ENCODE results near the gene FNTB. TPM values are rescaled to one million over a fixed set of nuclear protein-coding genes. Genes with fewer than 3 reads are reported as not detected.

The FNTB gene
- polyA plus RNA-seq, 1 donor from 2014 or later = 4.8 TPM

DNA sequence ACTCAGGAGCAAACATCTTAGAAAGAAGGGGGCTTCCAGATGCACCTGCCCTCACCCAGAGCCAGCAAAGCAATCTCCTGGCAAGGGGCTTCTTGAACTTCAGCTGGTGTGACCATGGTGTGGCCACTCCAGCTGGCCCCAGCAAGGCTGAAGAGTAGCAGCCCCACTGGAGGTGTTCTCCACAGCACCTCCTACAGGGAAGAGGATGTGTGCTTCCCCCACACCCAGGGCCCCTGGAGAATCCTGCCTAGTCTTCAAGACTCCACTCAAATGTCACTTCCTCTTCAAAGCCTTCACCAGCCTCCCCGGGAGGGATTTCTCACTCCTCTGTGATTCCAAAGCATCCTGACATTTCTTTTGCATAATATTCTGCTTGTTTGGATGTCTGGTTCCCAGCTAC, 23.1 kb upstream of the FNTB start:
- H3K27me3 Mint-ChIP-seq = no peaks in the 10 kb centered on the region
- H3K27ac Mint-ChIP-seq = no peak overlapping the region
- no peaks in the 10 kb centered on the region for H3K36me3 Mint-ChIP-seq
- H3K4me1 Mint-ChIP-seq = peaks cover 0 to 2% (median 0%) of the 10 kb centered on the region in 3 donors
- H3K4me3 Mint-ChIP-seq = no peak overlapping the region
- H3K9me3 Mint-ChIP-seq = no peaks in the 10 kb centered on the region

DNA sequence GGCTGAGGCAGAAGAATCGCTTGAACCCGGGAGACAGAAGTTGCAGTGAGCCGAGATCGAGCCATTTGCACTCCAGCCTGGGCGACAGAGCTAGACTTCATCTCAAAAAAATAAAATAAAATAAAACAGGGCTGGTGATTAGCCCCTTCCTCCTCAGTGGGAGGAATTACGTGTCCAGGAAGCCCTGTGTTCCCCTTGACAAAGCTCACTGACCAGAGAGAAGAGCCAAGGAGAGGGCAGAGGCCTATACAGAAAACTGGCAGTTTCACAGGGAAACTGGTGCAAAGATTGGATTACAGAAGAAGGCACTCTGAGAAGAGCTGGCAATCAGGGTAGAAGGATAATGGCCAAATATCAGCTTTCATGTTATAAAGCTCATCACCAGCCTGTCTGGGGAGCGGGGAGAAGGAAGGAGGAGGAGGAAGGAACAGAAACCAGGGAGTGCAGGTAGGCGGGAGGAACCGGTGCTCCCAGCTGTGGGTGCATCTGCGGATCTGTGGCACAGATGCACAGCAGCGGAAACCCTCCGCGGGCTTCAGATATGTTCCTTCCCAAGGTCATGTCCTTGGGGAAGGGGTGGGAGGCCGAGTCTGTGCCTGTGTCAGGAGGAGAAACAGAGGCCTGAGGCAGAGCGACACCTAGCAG, 21.2 kb upstream of the FNTB start:
- Mint-ChIP-seq H3K36me3 (no peaks in the 10 kb centered on the region), H3K4me3 (no peak overlapping the region), H3K4me1 (peaks cover 0 to 2% (median 0%) of the 10 kb centered on the region in 3 donors), H3K27me3 (peaks cover 2% of the 10 kb centered on the region), H3K27ac (peak overlapping the region in 1 of 3 donors; percentile 80), H3K9me3 (no peaks in the 10 kb centered on the region)

GRCh38 chr14:64966976-64967375, 19.7 kb upstream of the FNTB start:
- no peaks in the 10 kb centered on the region for H3K9me3 Mint-ChIP-seq
- no peak overlapping the region for H3K4me3 Mint-ChIP-seq
- H3K36me3 Mint-ChIP-seq = no peaks in the 10 kb centered on the region
- peaks cover 9% of the 10 kb centered on the region for H3K27me3 Mint-ChIP-seq
- peaks cover 0 to 3% (median 2%) of the 10 kb centered on the region in 3 donors for H3K4me1 Mint-ChIP-seq
- no peak overlapping the region for H3K27ac Mint-ChIP-seq

- H3K36me3 Mint-ChIP-seq = no peaks in the 10 kb centered on the region
- H3K27ac Mint-ChIP-seq = no peak overlapping the region
- no peak overlapping the region for H3K4me3 Mint-ChIP-seq
- peaks cover 0 to 3% (median 2%) of the 10 kb centered on the region in 3 donors for H3K4me1 Mint-ChIP-seq
- H3K27me3 Mint-ChIP-seq = peaks cover 14% of the 10 kb centered on the region
- no peaks in the 10 kb centered on the region for H3K9me3 Mint-ChIP-seq
These were observed 18.5 kb upstream of the FNTB start for GRCh38 chr14:64968167-64968566.

DNA sequence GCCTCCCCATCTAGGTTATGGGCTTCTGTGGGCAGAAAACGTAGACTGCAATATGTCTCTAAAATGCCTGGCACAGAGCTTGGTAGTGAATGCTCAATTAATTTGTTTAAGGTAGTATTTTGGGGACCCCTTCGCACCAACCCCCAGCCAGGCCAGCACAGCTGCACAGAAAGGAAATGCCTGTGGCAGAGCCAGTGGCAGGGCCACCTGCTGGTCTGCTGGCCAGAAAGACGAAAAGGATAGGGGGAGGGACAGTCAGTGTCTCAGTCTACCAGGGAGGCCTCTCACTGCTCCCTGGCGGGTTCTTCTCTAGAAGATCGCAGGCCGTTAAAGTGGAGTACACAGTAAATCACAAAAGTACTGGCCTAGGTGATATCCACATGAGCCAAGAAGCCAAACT, 18.0 kb upstream of the FNTB start:
- no peak overlapping the region for H3K27ac Mint-ChIP-seq
- H3K4me3 Mint-ChIP-seq = no peak overlapping the region
- H3K27me3 Mint-ChIP-seq = peaks cover 14% of the 10 kb centered on the region
- peaks cover 0 to 3% (median 2%) of the 10 kb centered on the region in 3 donors for H3K4me1 Mint-ChIP-seq
- no peaks in the 10 kb centered on the region for H3K9me3 Mint-ChIP-seq
- no peaks in the 10 kb centered on the region for H3K36me3 Mint-ChIP-seq

GRCh38 chr14:64970041-64970440, 16.7 kb upstream of the FNTB start:
- H3K4me1 Mint-ChIP-seq = peaks cover 0 to 3% (median 2%) of the 10 kb centered on the region in 3 donors
- peak overlapping the region in 1 of 4 donors; percentile 12 for H3K4me3 Mint-ChIP-seq
- H3K27me3 Mint-ChIP-seq = peaks cover 14% of the 10 kb centered on the region
- H3K9me3 Mint-ChIP-seq = no peaks in the 10 kb centered on the region
- H3K36me3 Mint-ChIP-seq = no peaks in the 10 kb centered on the region
- H3K27ac Mint-ChIP-seq = no peak overlapping the region

DNA sequence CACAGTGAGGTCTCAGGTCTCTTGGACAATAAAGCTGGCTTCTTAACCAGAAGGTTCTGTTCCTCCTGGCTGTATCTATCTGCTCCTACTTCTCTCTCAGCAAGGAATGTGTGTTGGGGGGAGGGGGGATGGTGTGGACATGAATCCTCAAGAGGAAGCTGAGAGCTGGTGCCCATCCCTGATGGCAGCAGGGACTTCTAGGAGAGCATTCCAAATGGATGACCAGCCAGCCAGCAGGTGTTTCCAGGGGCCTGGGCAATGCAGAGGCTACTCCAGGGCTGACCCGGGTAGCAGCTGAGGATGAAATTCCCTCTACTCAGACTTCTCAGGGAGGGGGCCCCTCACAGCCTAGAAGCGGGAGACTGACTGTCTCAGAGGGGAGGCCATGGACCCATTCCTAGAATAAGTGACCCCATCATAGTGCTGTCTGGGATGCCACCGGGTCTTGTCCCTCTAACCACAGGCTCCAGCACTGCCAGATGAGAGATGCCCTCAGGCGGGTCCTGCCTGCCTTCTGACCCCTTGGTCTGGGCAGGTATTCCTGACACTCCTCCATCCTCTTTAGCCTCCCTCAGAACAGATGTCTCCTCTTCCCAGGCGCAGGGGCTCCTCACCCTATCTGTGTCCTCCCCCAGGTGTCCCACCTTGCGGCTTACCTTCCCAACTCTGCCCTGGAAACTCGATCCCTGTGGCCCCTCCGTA, 15.8 kb upstream of the FNTB start:
- Mint-ChIP-seq H3K9me3 (no peaks in the 10 kb centered on the region), H3K27ac (no peak overlapping the region), H3K27me3 (peaks cover 14% of the 10 kb centered on the region), H3K36me3 (peaks cover under 1% of the 10 kb centered on the region), H3K4me1 (peaks cover 0 to 3% (median 2%) of the 10 kb centered on the region in 3 donors), H3K4me3 (peak overlapping the region; percentile 77 to 85 (median 80))

DNA sequence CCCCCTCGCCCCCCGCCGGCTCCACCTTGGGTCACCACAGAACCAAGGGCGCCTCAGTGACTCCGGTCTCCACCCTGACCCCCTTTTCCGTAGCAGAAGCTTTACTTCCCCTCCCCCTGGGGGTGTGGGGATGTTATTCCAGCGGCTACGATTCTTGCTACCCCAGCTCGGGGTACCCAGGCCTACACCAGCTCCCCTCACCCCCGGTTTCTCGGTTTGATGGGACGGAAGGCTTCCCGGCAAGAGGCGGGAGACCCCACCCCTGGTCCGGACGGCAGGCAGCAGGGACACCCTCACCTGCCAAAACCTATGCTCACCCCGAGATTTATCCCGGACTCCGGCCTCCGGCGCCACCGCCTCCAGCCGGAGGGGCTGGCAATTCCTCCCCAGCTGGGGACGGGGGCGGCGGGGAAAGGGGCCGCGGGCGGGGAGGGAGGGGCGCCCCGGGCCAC, 15.2 kb upstream of the FNTB start:
- Mint-ChIP-seq H3K27me3 (peaks cover 14% of the 10 kb centered on the region), H3K4me3 (peak overlapping the region; percentile 77 to 85 (median 80)), H3K27ac (no peak overlapping the region), H3K36me3 (peaks cover 2% of the 10 kb centered on the region), H3K4me1 (peaks cover 0 to 3% (median 2%) of the 10 kb centered on the region in 3 donors), H3K9me3 (no peaks in the 10 kb centered on the region)

DNA sequence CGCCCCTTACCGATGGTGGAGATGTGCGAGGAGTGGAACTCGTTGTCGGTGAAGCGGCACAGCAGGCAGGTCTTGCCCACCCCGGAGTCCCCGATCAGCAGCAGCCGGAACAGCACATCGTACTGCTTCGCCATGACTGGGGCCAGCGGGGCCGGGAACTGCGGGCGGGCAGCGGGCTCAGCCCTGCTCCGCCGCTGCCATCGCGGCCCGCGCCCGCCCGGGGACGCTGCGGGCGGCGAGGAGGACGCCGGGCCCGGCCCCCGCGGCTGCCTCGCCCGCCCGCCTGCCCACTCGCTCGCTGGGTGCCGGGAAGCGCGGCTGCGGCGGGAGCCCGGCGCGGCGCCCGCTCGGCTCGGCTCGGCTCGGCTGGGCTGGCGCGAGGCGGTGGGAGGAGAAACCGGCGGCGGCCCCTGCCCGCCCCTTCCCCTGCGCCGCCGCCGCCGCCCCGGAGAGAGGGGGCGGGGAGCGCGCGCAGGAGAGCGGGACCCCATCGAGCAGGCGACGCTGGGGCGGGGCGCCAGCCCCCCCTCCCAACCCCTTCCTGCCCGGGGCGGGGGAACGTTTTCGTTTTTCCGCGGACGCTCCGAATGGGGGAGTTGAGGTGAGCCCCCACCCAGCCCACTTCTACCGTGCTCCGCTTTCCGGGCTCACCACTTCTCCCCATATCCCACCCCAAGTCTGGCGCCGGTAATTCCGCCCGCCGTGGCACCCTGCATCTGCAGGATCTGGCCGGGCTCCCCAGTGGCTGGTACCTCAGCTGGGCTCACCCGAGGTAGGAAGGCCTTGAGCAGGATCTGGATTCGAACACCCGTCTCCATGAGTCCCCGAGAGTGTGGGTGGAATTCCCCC, 14.5 kb upstream of the FNTB start, which contains the start of gene RAB15:
Gene RAB15, minus strand, starts transcription at position 394 of the 849 bp plus-strand sequence. Its CDS starts 260 bp downstream, at position 134.
- H3K9me3 Mint-ChIP-seq = no peaks in the 10 kb centered on the region
- H3K4me3 Mint-ChIP-seq = peak within 1 kb of the TSS; percentile 78 to 93 (median 88)
- peaks cover 14% of the 10 kb centered on the region for H3K27me3 Mint-ChIP-seq
- no peak within 1 kb of the TSS for H3K27ac Mint-ChIP-seq
- H3K4me1 Mint-ChIP-seq = peaks cover 0 to 3% (median 2%) of the 10 kb centered on the region in 3 donors
- H3K36me3 Mint-ChIP-seq = peaks cover 2% of the 10 kb centered on the region

GRCh38 chr14:64973026-64973442, 13.7 kb upstream of the FNTB start:
- H3K4me3 Mint-ChIP-seq = peak overlapping the region; percentile 78 to 93 (median 88)
- peaks cover 14% of the 10 kb centered on the region for H3K27me3 Mint-ChIP-seq
- peaks cover 2% of the 10 kb centered on the region for H3K36me3 Mint-ChIP-seq
- H3K4me1 Mint-ChIP-seq = peaks cover 0 to 3% (median 2%) of the 10 kb centered on the region in 3 donors
- H3K27ac Mint-ChIP-seq = no peak overlapping the region
- H3K9me3 Mint-ChIP-seq = no peaks in the 10 kb centered on the region

GRCh38 chr14:64973826-64974225, 12.9 kb upstream of the FNTB start:
- peaks cover 2% of the 10 kb centered on the region for H3K36me3 Mint-ChIP-seq
- no peak overlapping the region for H3K27ac Mint-ChIP-seq
- no peaks in the 10 kb centered on the region for H3K9me3 Mint-ChIP-seq
- peaks cover 14% of the 10 kb centered on the region for H3K27me3 Mint-ChIP-seq
- peaks cover 0 to 3% (median 0%) of the 10 kb centered on the region in 3 donors for H3K4me1 Mint-ChIP-seq
- H3K4me3 Mint-ChIP-seq = no peak overlapping the region

DNA sequence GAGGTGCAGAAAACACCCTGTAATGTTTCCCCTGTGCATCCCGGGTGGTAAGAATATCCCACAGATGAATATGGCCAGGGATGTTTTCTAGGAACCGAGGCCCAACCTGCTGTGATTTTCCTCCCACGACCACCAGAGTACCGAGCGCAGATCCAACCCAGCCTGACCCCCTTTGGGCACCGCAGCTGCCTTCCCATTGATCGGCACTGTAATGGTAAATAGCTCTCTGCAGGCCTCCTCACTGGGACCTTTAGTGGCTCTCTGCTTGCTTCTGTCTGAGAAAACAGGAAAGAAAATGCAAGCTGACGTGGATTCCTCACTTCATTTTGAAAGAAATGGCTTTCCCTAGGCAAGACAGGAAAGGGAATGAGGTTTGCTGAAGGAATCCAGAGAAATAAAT, 12.1 kb upstream of the FNTB start:
- peaks cover 15% of the 10 kb centered on the region for H3K27me3 Mint-ChIP-seq
- H3K27ac Mint-ChIP-seq = peak overlapping the region in 1 of 3 donors; percentile 31
- peaks cover 0 to 3% (median 0%) of the 10 kb centered on the region in 3 donors for H3K4me1 Mint-ChIP-seq
- no peaks in the 10 kb centered on the region for H3K9me3 Mint-ChIP-seq
- H3K36me3 Mint-ChIP-seq = peaks cover 2% of the 10 kb centered on the region
- peak overlapping the region in 1 of 4 donors; percentile 38 for H3K4me3 Mint-ChIP-seq

DNA sequence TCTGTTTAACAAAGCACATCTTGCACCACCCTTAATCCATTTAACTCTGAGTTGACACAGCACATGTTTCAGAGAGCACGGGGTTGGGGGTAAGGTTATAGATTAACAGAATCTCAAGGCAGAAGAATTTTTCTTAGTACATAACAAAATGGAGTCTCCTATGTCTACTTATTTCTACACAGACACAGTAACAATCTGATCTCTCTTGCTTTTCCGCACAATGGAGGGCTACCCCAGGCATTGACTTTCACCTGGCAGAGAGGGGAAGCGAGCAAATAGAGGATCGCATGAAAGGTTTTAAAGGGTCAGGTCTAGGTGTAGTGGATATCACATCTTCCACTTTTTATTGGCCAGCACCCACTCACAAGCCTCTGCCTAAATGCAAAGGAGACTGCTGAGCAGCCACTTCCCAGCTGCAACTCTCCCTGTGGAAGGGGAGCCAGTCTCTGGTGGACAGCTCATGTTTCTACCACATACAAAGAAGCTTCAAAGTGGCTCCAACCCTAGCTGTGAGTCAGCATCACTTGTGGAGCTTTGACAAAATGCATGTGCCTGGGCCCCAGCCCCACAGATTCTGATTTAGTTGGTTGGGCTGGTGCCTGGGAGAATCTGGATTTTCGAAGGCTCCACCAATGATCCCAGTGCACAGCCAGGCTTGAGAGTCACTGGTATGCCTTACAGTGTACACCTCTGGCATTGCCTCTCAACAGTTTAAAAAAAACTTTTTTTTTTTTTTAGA, 7.2 kb upstream of the FNTB start:
- peaks cover 2% of the 10 kb centered on the region for H3K36me3 Mint-ChIP-seq
- H3K27me3 Mint-ChIP-seq = peaks cover 10% of the 10 kb centered on the region
- H3K4me1 Mint-ChIP-seq = peaks cover 4 to 7% (median 5%) of the 10 kb centered on the region in 3 donors
- H3K4me3 Mint-ChIP-seq = no peak overlapping the region
- H3K9me3 Mint-ChIP-seq = no peaks in the 10 kb centered on the region
- peak overlapping the region in 1 of 3 donors; percentile 80 for H3K27ac Mint-ChIP-seq

All from IgD-negative memory B cell (primary cell).